NOMO-1 treated with DMSO at 0.1 percent for 48 hours (cell line): ENCODE data around the gene ADCY3.
A peak's percentile ranks its signal among the peaks of the same experiment; 100 is the strongest.

Experiments used
- DNase-seq: peaks from one replicate; lab custom pipeline; 2025; ENCODE audit not compliant: unreplicated experiment; lab: John Stamatoyannopoulos, UW

Gene ADCY3

GRCh38 chr2:24907116-24907515 lies 12.9 kb downstream of the ADCY3 start:
- DNase-seq, result no peak

GRCh38 chr2:24906466-24906865 lies 13.6 kb downstream of the ADCY3 start:
- DNase-seq, result no peak

- DNase-seq, result no peak
Measured at GRCh38 chr2:24903161-24904103, 16.6 kb downstream of the ADCY3 start.

GRCh38 chr2:24899361-24899910 lies 20.6 kb downstream of the ADCY3 start:
- no peak for DNase-seq

GRCh38 chr2:24898122-24899109 lies 21.6 kb downstream of the ADCY3 start:
- DNase-seq, result no peak

GRCh38 chr2:24894750-24895149 lies 25.3 kb downstream of the ADCY3 start:
- DNase-seq, result no peak

GRCh38 chr2:24893934-24894333 lies 26.1 kb downstream of the ADCY3 start:
- no peak for DNase-seq

GRCh38 chr2:24892928-24893327 lies 27.1 kb downstream of the ADCY3 start:
- no peak for DNase-seq

- no peak for DNase-seq
Measured at GRCh38 chr2:24891201-24891600, 28.8 kb downstream of the ADCY3 start.

- DNase-seq, result no peak
Measured at GRCh38 chr2:24889221-24889620, 30.8 kb downstream of the ADCY3 start.

GRCh38 chr2:24888177-24888576 lies 31.9 kb downstream of the ADCY3 start:
- DNase-seq, result no peak

GRCh38 chr2:24887307-24887874 lies 32.6 kb downstream of the ADCY3 start:
- DNase-seq, result no peak

- DNase-seq, result peak; percentile 71
Measured at GRCh38 chr2:24886691-24887304, 33.2 kb downstream of the ADCY3 start.

GRCh38 chr2:24886126-24886501 lies 33.9 kb downstream of the ADCY3 start:
- DNase-seq, result no peak

- DNase-seq, result peak; percentile 31
Measured at GRCh38 chr2:24885221-24886125, 34.6 kb downstream of the ADCY3 start.

GRCh38 chr2:24883946-24884345 lies 36.1 kb downstream of the ADCY3 start:
- DNase-seq, result no peak

GRCh38 chr2:24881623-24882022 lies 38.4 kb downstream of the ADCY3 start:
- DNase-seq, result no peak

- DNase-seq, result no peak
Measured at GRCh38 chr2:24881158-24881557, 38.9 kb downstream of the ADCY3 start.

GRCh38 chr2:24878341-24878740 lies 41.7 kb downstream of the ADCY3 start:
- DNase-seq, result no peak

- no peak for DNase-seq
Measured at GRCh38 chr2:24877646-24878045, 42.4 kb downstream of the ADCY3 start.
